H1 (cell line): ENCODE data around the gene EBF3. TPM values are rescaled to one million over a fixed set of nuclear protein-coding genes. Genes with fewer than 3 reads are reported as not detected.

ENCODE experiments used
- CTCF ChIA-PET: fragments of 300-600 bp; sonication (Branson Sonifier 250); formaldehyde crosslinking; loops from one replicate; lab custom pipeline; 2021; ENCODE audit not compliant: partially characterized antibody; lab: Charles Lee
- POLR2A ChIA-PET: fragments of 300-600 bp; sonication (Branson Sonifier 250); formaldehyde crosslinking; loops from one replicate; lab custom pipeline; 2021; ENCODE audit warnings: inconsistent platforms; ENCODE audit not compliant: partially characterized antibody; lab: Charles Lee
- DNase-seq, 2 experiments: peaks; one replicate each; pipeline versions ENCODE4 v3.0.0 to v3.0.0-alpha.2; 2010 to 2022; ENCODE audit warnings: low spot score in 2 of 2, low read depth in 1 of 2, mixed read lengths in 1 of 2
- FAIRE-seq: peaks from 2 replicates; lab custom pipeline; 2011; peaks lifted over from hg19 to GRCh38; lab: Jason Lieb, UNC
- H2AFZ ChIP-seq: 2 replicates; pipeline ENCODE4 v1.8.1; 2012; ENCODE audit warnings: low read length, inconsistent platforms
- H2AK5ac ChIP-seq: 2 replicates; pipeline ENCODE4 v1.6.1; 2013; ENCODE audit warnings: low read depth, low read length
- H2BK120ac ChIP-seq: replicated peaks from 2 replicates; pipeline ENCODE3; 2013; ENCODE audit warnings: low read depth, low read length, inconsistent platforms
- H2BK12ac ChIP-seq: 2 replicates; pipeline ENCODE4 v1.6.1; 2013; ENCODE audit warnings: low read depth, low read length
- H2BK15ac ChIP-seq: 2 replicates; pipeline ENCODE4 v1.6.1; 2013; ENCODE audit warnings: low read length
- H2BK20ac ChIP-seq: 2 replicates; pipeline ENCODE4 v1.6.1; 2013; ENCODE audit warnings: low read length
- H2BK5ac ChIP-seq: 2 replicates; pipeline ENCODE4 v1.6.1; 2013; ENCODE audit warnings: low read depth, low read length
- H3K14ac ChIP-seq: 2 replicates; pipeline ENCODE4 v1.6.1; 2013; ENCODE audit warnings: inconsistent platforms; ENCODE audit not compliant: insufficient read length
- H3K18ac ChIP-seq: 2 replicates; pipeline ENCODE4 v1.6.1; 2013; ENCODE audit warnings: low read length; ENCODE audit errors: extremely low read depth
- H3K23ac ChIP-seq: 2 replicates; pipeline ENCODE4 v1.6.1; 2013; ENCODE audit warnings: inconsistent platforms; ENCODE audit not compliant: insufficient read length
- H3K23me2 ChIP-seq: 2 replicates; pipeline ENCODE4 v1.6.1; 2013; ENCODE audit warnings: low read depth, low read length
- H3K27ac ChIP-seq: 2 replicates; pipeline ENCODE4 v1.6.1; 2011; ENCODE audit warnings: low read depth, low read length, inconsistent platforms
- H3K27me3 ChIP-seq, 4 experiments: replicated peaks in 1 of 4; 1 replicate in 1 of 4; 2 replicates in 3 of 4; pipeline versions ENCODE4 v1.6.1 to v1.8.1; 2011 to 2013; ENCODE audit warnings: low read length in 3 of 4, mild to moderate bottlenecking in 3 of 4, inconsistent platforms in 2 of 4, mixed read lengths in 2 of 4, moderate library complexity in 1 of 4; ENCODE audit not compliant: control insufficient read depth in 3 of 4, insufficient read depth in 3 of 4; ENCODE audit errors: extremely low read depth in 1 of 4
- H3K36me3 ChIP-seq, 4 experiments: 2 replicates each; pipeline versions ENCODE4 v1.6.1 to v1.8.1; 2011 to 2013; ENCODE audit warnings: mild to moderate bottlenecking in 4 of 4, low read length in 3 of 4, moderate library complexity in 2 of 4, control low read depth in 1 of 4, inconsistent platforms in 1 of 4; ENCODE audit not compliant: insufficient read depth in 4 of 4, control insufficient read depth in 2 of 4
- H3K4ac ChIP-seq: replicated peaks from 2 replicates; pipeline ENCODE3; 2013; ENCODE audit warnings: low read length, low read depth, mixed read lengths, inconsistent platforms; ENCODE audit not compliant: insufficient read length
- H3K4me1 ChIP-seq, 4 experiments: replicated peaks in 1 of 4; 1 replicate in 1 of 4; 2 replicates in 3 of 4; pipeline versions ENCODE4 v1.6.1 to v1.8.1; 2011 to 2013; ENCODE audit warnings: low read length in 3 of 4, inconsistent platforms in 2 of 4, mixed read lengths in 1 of 4; ENCODE audit not compliant: insufficient read depth in 4 of 4, control insufficient read depth in 3 of 4
- H3K4me2 ChIP-seq, 2 experiments: 2 replicates each; pipeline versions ENCODE4 v1.6.1 to v1.8.1; 2011 to 2013; ENCODE audit warnings: low read depth in 2 of 2, low read length in 2 of 2, control low read depth in 1 of 2, inconsistent platforms in 1 of 2, mild to moderate bottlenecking in 1 of 2; ENCODE audit not compliant: insufficient read depth in 1 of 2
- H3K4me3 ChIP-seq, 4 experiments: fragments of 200-600, 300-600 bp in 1 of 4; sonication (generic), shearing (Covaris generic), sonication (Bioruptor Twin) in 1 of 4; 2 replicates each; pipeline versions ENCODE4 v1.5.1 to v1.8.1; 2011 to 2016; ENCODE audit warnings: low read length in 4 of 4, low read depth in 3 of 4, control low read depth in 2 of 4, inconsistent platforms in 2 of 4, mild to moderate bottlenecking in 2 of 4, mixed read lengths in 1 of 4, moderate library complexity in 1 of 4; ENCODE audit not compliant: insufficient read depth in 2 of 4; ENCODE audit errors: extremely low read depth in 1 of 4
- H3K56ac ChIP-seq: replicated peaks from 2 replicates; pipeline ENCODE3; 2013; ENCODE audit warnings: low read depth, mild to moderate bottlenecking, mixed read lengths, low read length, inconsistent platforms; ENCODE audit not compliant: insufficient read length
- H3K79me1 ChIP-seq: 2 replicates; pipeline ENCODE4 v1.6.1; 2013; ENCODE audit warnings: low read depth, low read length, control low read depth
- H3K79me2 ChIP-seq, 2 experiments: 2 replicates each; pipeline versions ENCODE4 v1.6.1 to v1.8.1; 2012 to 2013; ENCODE audit warnings: low read length in 2 of 2, mild to moderate bottlenecking in 2 of 2, inconsistent platforms in 1 of 2; ENCODE audit not compliant: insufficient read depth in 2 of 2, control insufficient read depth in 1 of 2
- H3K9ac ChIP-seq, 4 experiments: replicated peaks in 1 of 4; 1 replicate in 1 of 4; 2 replicates in 3 of 4; pipeline versions ENCODE4 v1.6.1 to v1.8.1; 2011 to 2013; ENCODE audit warnings: low read depth in 3 of 4, low read length in 3 of 4, control low read depth in 2 of 4, mild to moderate bottlenecking in 2 of 4, moderate library complexity in 2 of 4, inconsistent platforms in 1 of 4; ENCODE audit errors: extremely low read depth in 1 of 4
- H3K9me3 ChIP-seq, 2 experiments: 2 replicates each; pipeline versions ENCODE4 v1.6.1 to v1.8.1; 2012 to 2013; ENCODE audit warnings: mild to moderate bottlenecking in 2 of 2, moderate library complexity in 2 of 2, control low read depth in 1 of 2, inconsistent platforms in 1 of 2, low read depth in 1 of 2, low read length in 1 of 2, mixed read lengths in 1 of 2; ENCODE audit not compliant: insufficient read depth in 2 of 2
- H4K20me1 ChIP-seq, 2 experiments: replicated peaks in 1 of 2; 2 replicates each; pipeline versions ENCODE3 to v1.8.1; 2011 to 2013; ENCODE audit warnings: inconsistent platforms in 2 of 2, low read length in 2 of 2, mild to moderate bottlenecking in 1 of 2; ENCODE audit not compliant: insufficient read depth in 2 of 2, control insufficient read depth in 1 of 2
- H4K5ac ChIP-seq: 2 replicates; pipeline ENCODE4 v1.6.1; 2013; ENCODE audit warnings: low read length, low read depth, mixed read lengths, inconsistent platforms; ENCODE audit not compliant: insufficient read length
- H4K8ac ChIP-seq: 2 replicates; pipeline ENCODE4 v1.8.0; 2013; ENCODE audit warnings: mild to moderate bottlenecking, moderate library complexity, low read length, inconsistent platforms; ENCODE audit not compliant: insufficient read depth; ENCODE audit errors: extremely low read depth
- H4K91ac ChIP-seq: replicated peaks from 2 replicates; pipeline ENCODE3; 2013; ENCODE audit warnings: low read length, mixed read lengths, inconsistent platforms; ENCODE audit not compliant: insufficient read length
- BCL11A ChIP-seq, 2 experiments: IDR thresholded peaks; one replicate each; pipeline ENCODE4 v1.6.1; 2011; ENCODE audit warnings: low read depth in 2 of 2, low read length in 2 of 2, mild to moderate bottlenecking in 2 of 2
- GTF2F1 ChIP-seq: IDR thresholded peaks from 2 replicates; pipeline ENCODE4 v1.6.1; 2012; ENCODE audit warnings: low read depth, low read length, improper control_type of control experiment, borderline replicate concordance
- RFX5 ChIP-seq: IDR thresholded peaks from 2 replicates; pipeline ENCODE4 v1.6.1; 2011; ENCODE audit warnings: low read depth, low read length, improper control_type of control experiment, borderline replicate concordance
- WGBS, 2 experiments: shearing (Covaris generic) in 1 of 2; methylation state at CpG; one replicate each; pipeline versions ENCODE4 v1.1.6 to v1.1.7; 2013 to 2015; ENCODE audit warnings: low lambda C conversion rate in 2 of 2, mixed read lengths in 2 of 2, inconsistent platforms in 1 of 2, low coverage in 1 of 2, missing lambda C conversion rate in 1 of 2; ENCODE audit not compliant: insufficient replicate concordance in 2 of 2, insufficient coverage in 1 of 2, insufficient read length in 1 of 2; ENCODE audit errors: extremely low coverage in 1 of 2, missing lambda C conversion rate in 1 of 2; 5-methylcytosine and 5-hydroxymethylcytosine counted together
- polyA plus RNA-seq, 7 experiments: library from polyadenylated mRNA; depleted of rRNA in 3 of 7; stranded (reverse) in 5 of 7; unstranded in 2 of 7; fragments of >200 nt in 5 of 7; fragments of 200-250 nt in 2 of 7; gene quantifications; 1 replicate in 5 of 7; 2 replicates in 1 of 7; 4 replicates in 1 of 7; pipeline versions ENCODE4 v1.2.1 to v1.2.3, GENCODE V29; 2011 to 2013; ENCODE audit warnings: missing spikeins in 2 of 7, mixed read lengths in 2 of 7
- total RNA-seq: library from RNA; stranded (reverse); fragmentation: NEBNext Ultra II Directional; extraction: Animal tissue kit (Norgen Biotek cat#: 25700); gene quantifications from 2 replicates; pipeline ENCODE4 v1.2.1, GENCODE V29; 2021
- TF ChIP-seq, protein P1 (sequence below): IDR thresholded peaks from 2 replicates; pipeline ENCODE4 v1.6.1; 2012; ENCODE audit warnings: inconsistent platforms

EBF3 gene
- total and polyA plus RNA-seq, 2 of the 8 experiments (the other 6 are each of a cell fraction or from before 2014, with no cell fraction given) = 0.08 to 0.26 TPM

DNA sequence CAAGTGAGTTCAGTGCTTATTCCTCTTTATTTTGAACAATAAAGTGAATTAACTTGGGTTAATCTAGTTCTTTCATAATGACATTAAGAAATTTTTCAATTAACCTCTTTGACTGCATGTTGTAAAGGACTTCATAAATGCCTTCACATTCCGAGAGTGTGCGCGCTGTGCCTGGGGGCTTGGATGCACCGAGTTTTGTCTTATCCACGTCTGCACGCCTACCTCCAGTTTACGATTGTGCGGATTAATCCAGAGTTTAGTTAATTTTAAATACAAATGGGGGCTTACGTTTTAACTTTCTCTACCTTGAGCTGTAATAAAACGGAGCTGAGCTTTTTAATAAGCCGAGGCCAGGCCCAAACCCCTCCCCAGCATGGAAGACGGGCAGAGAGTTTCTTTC is 120.4 kb downstream of the EBF3 start:
- no peak overlapping the region for H3K4me2 ChIP-seq
- H3K14ac ChIP-seq = no peak overlapping the region
- H2BK15ac ChIP-seq = no peak overlapping the region
- no peaks in the 10 kb centered on the region for H3K79me2 ChIP-seq
- FAIRE-seq (no peak), DNase-seq (no peak)
- WGBS, 2 experiments = 94% methylated on average over 12 of the region's 12 CpGs; no CpG with 5 or more reads in 1 of the 2 experiments
- no peaks in the 10 kb centered on the region for H3K27me3 ChIP-seq
- no peak overlapping the region for H3K23ac ChIP-seq
- no peaks in the 10 kb centered on the region for H3K9me3 ChIP-seq
- no peak overlapping the region for H4K5ac ChIP-seq
- no peak overlapping the region for H3K56ac ChIP-seq
- no peak overlapping the region for H2AK5ac ChIP-seq
- H3K4me3 ChIP-seq = no peak overlapping the region
- H3K36me3 ChIP-seq = no peaks in the 10 kb centered on the region
- H3K4me1 ChIP-seq = peaks cover 0 to 2% (median 0%) of the 10 kb centered on the region in 4 experiments; a peak in 2 of 7 replicates
- H2BK20ac ChIP-seq = no peak overlapping the region
- no peaks in the 10 kb centered on the region for H3K79me1 ChIP-seq
- no peak overlapping the region for H3K4ac ChIP-seq
- no peak overlapping the region for H3K27ac ChIP-seq
- H3K23me2 ChIP-seq = no peaks in the 10 kb centered on the region
- H2BK5ac ChIP-seq = no peak overlapping the region
- no peaks in the 10 kb centered on the region for H4K20me1 ChIP-seq
- no peak overlapping the region for H2BK12ac ChIP-seq
- H3K9ac ChIP-seq = no peak overlapping the region
- TF ChIP-seq, protein P1, sequence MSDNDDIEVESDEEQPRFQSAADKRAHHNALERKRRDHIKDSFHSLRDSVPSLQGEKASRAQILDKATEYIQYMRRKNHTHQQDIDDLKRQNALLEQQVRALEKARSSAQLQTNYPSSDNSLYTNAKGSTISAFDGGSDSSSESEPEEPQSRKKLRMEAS = no peak
- no peak for TF ChIP-seq BCL11A (IDR thresholded peaks at IDR 0.05; ENCODE audit: low read depth in 2 of 2, low read length in 2 of 2)
- no peak for TF ChIP-seq GTF2F1
- no peak for TF ChIP-seq RFX5
- CTCF ChIA-PET = interaction anchor here (0.8 to 0.9 kb wide), 3 partner anchors 10 to 99 kb away, joined by 3 to 4 read pairs (median 3); no protein-coding TSS in a partner anchor
- no peak overlapping the region for H4K8ac ChIP-seq
- no peak overlapping the region for H4K91ac ChIP-seq
- H2BK120ac ChIP-seq = no peak overlapping the region
- no peak overlapping the region for H2AFZ ChIP-seq
- no peak overlapping the region for H3K18ac ChIP-seq
- POLR2A ChIA-PET = no interaction called here
